Breast epithelium (tissue), 4 donors: ENCODE data around the gene U2SURP. TPM values are rescaled to one million over a fixed set of nuclear protein-coding genes. Genes with fewer than 3 reads are reported as not detected.
"Not testable (repeated sequence)": the region's sequence is repeated elsewhere in the genome, so short reads cannot be mapped to it uniquely, and the experiment has no call there.

Experiments
- DNase-seq, 2 donors: peaks; one replicate each; pipeline ENCODE4 v3.0.0-alpha.2; 2019; ENCODE audit warnings: low spot score in 2 of 2
- H3K27ac ChIP-seq, 2 donors: fragments of 200-600 bp; sonication (generic) in 1 of 2; one replicate each; pipeline ENCODE4 v1.5.1; 2016 to 2019; ENCODE audit warnings: mild to moderate bottlenecking in 1 of 2
- H3K27me3 ChIP-seq, 2 donors: fragments of 200-600 bp; sonication (generic) in 1 of 2; one replicate each; pipeline versions ENCODE4 v1.5.1 to v1.6.0; 2017 to 2019; ENCODE audit warnings: control low read depth in 1 of 2, mild to moderate bottlenecking in 1 of 2
- H3K36me3 ChIP-seq: fragments of 200-600 bp; one replicate; pipeline ENCODE4 v1.5.1; 2019
- H3K4me1 ChIP-seq, 2 donors: fragments of 200-600 bp; sonication (generic); one replicate each; pipeline ENCODE4 v1.5.1; 2016 to 2019; ENCODE audit warnings: control low read depth in 1 of 2
- H3K4me3 ChIP-seq, 3 donors: fragments of 200-600 bp; sonication (generic); 1 replicate in 2 of 3; 2 replicates in 1 of 3; pipeline ENCODE4 v1.5.1; 2016 to 2019; ENCODE audit warnings: mild to moderate bottlenecking in 3 of 3, moderate library complexity in 2 of 3
- H3K9me3 ChIP-seq, 2 donors: fragments of 200-600 bp; sonication (generic) in 1 of 2; one replicate each; pipeline ENCODE4 v1.5.1; 2016 to 2019; ENCODE audit warnings: control low read depth in 1 of 2
- CTCF ChIP-seq, 3 donors: fragments of 450-650 bp; IDR thresholded peaks; one replicate each; pipeline ENCODE4 v1.5.1; 2016 to 2017; ENCODE audit warnings: antibody characterized with exemption in 3 of 3, mild to moderate bottlenecking in 3 of 3, moderate library complexity in 3 of 3
- POLR2A ChIP-seq: fragments of 450-650 bp; IDR thresholded peaks from one replicate; pipeline ENCODE4 v1.6.1; 2016; ENCODE audit warnings: antibody characterized with exemption, mild to moderate bottlenecking, moderate library complexity
- POLR2AphosphoS5 ChIP-seq, 3 donors: sonication (generic); formaldehyde crosslinking; IDR thresholded peaks; one replicate each; pipeline ENCODE4 v1.6.1; 2017; ENCODE audit warnings: antibody characterized with exemption in 3 of 3
- intact Hi-C: fragments of 100-400 bp; cut with DNase I; formaldehyde crosslinking; loops from one replicate; pipeline ENCODE4 v1.15.1; 2023; ENCODE audit warnings: low total_unique reads
- total RNA-seq, 3 donors: library from RNA; depleted of rRNA; stranded (reverse); fragments of >200 nt; gene quantifications; one replicate each; pipeline ENCODE4 v1.1.0, GENCODE V29; 2016

The U2SURP gene
- total RNA-seq, 3 donors from 2014 or later = 79.8 to 122 (median 96.4) TPM

GRCh38 chr3:143071776-143072175, 70.4 kb downstream of the U2SURP start:
- intact Hi-C loops = no loop called here
- no peak for TF ChIP-seq POLR2A
- TF ChIP-seq POLR2AphosphoS5 (IDR thresholded peaks at IDR 0.05) = no peak
- TF ChIP-seq CTCF (IDR thresholded peaks at IDR 0.05) = no peak
- Histone ChIP-seq H3K27me3 (no peaks in the 10 kb centered on the region), H3K4me3 (no peak overlapping the region), H3K36me3 (no peaks in the 10 kb centered on the region), H3K4me1 (no peaks in the 10 kb centered on the region), H3K9me3 (no peaks in the 10 kb centered on the region), H3K27ac (no peak overlapping the region)
- no peak for DNase-seq

GRCh38 chr3:143072298-143073020, 71.1 kb downstream of the U2SURP start:
- intact Hi-C loops, DNase-seq, H3K36me3 ChIP-seq, H3K4me1 ChIP-seq, H3K4me3 ChIP-seq, H3K27ac ChIP-seq, H3K9me3 ChIP-seq, H3K27me3 ChIP-seq: not testable (repeated sequence)

GRCh38 chr3:143073541-143073940, 72.2 kb downstream of the U2SURP start:
- H3K4me1 ChIP-seq, H3K4me3 ChIP-seq, intact Hi-C loops: not testable (repeated sequence)

GRCh38 chr3:143073983-143074382, 72.6 kb downstream of the U2SURP start:
- DNase-seq, intact Hi-C loops, H3K9me3 ChIP-seq, H3K4me3 ChIP-seq, H3K27ac ChIP-seq, H3K4me1 ChIP-seq, H3K36me3 ChIP-seq, H3K27me3 ChIP-seq: not testable (repeated sequence)

More at GRCh38 chr3:143073541-143073940, 72.2 kb downstream of the U2SURP start:
- H3K27ac ChIP-seq, DNase-seq, H3K9me3 ChIP-seq, H3K36me3 ChIP-seq, H3K27me3 ChIP-seq: not testable (repeated sequence)

GRCh38 chr3:143078883-143079282, 77.5 kb downstream of the U2SURP start:
- Histone ChIP-seq H3K4me3 (no peak overlapping the region), H3K4me1 (no peaks in the 10 kb centered on the region), H3K27me3 (no peaks in the 10 kb centered on the region), H3K27ac (no peak overlapping the region), H3K9me3 (no peaks in the 10 kb centered on the region), H3K36me3 (no peaks in the 10 kb centered on the region)
- DNase-seq = no peak
- TF ChIP-seq POLR2A (no peak), CTCF (IDR thresholded peaks at IDR 0.05) (no peak), POLR2AphosphoS5 (IDR thresholded peaks at IDR 0.05) (no peak)
- intact Hi-C loops = no loop called here

GRCh38 chr3:143080196-143080595, 78.8 kb downstream of the U2SURP start:
- Histone ChIP-seq H3K27ac (no peak overlapping the region), H3K9me3 (no peaks in the 10 kb centered on the region), H3K36me3 (no peaks in the 10 kb centered on the region), H3K27me3 (no peaks in the 10 kb centered on the region), H3K4me3 (no peak overlapping the region), H3K4me1 (no peaks in the 10 kb centered on the region)
- no peak for DNase-seq
- intact Hi-C loops = no loop called here
- TF ChIP-seq POLR2A (no peak), POLR2AphosphoS5 (IDR thresholded peaks at IDR 0.05) (no peak)

- DNase-seq = no peak
- Histone ChIP-seq H3K27ac (no peak overlapping the region), H3K9me3 (no peaks in the 10 kb centered on the region), H3K27me3 (no peaks in the 10 kb centered on the region), H3K4me1 (no peaks in the 10 kb centered on the region), H3K36me3 (no peaks in the 10 kb centered on the region), H3K4me3 (no peak overlapping the region)
- TF ChIP-seq CTCF (IDR thresholded peaks at IDR 0.05) (no peak), POLR2A (no peak), POLR2AphosphoS5 (IDR thresholded peaks at IDR 0.05) (no peak)
- intact Hi-C loops = no loop called here
These were observed 80.0 kb downstream of the U2SURP start for GRCh38 chr3:143081365-143081764.
